HG03521 (cell line): ENCODE measurements around the gene GAS1.
A peak's percentile ranks its signal among the peaks of the same experiment; 100 is the strongest.

Experiments
- ATAC-seq: cut with Tn5 transposase; IDR thresholded peaks from one replicate; pipeline ENCODE4 v1.9.1; 2021; ENCODE audit warnings: mild to moderate bottlenecking, moderate library complexity; ENCODE audit not compliant: unreplicated experiment

The GAS1 gene

DNA sequence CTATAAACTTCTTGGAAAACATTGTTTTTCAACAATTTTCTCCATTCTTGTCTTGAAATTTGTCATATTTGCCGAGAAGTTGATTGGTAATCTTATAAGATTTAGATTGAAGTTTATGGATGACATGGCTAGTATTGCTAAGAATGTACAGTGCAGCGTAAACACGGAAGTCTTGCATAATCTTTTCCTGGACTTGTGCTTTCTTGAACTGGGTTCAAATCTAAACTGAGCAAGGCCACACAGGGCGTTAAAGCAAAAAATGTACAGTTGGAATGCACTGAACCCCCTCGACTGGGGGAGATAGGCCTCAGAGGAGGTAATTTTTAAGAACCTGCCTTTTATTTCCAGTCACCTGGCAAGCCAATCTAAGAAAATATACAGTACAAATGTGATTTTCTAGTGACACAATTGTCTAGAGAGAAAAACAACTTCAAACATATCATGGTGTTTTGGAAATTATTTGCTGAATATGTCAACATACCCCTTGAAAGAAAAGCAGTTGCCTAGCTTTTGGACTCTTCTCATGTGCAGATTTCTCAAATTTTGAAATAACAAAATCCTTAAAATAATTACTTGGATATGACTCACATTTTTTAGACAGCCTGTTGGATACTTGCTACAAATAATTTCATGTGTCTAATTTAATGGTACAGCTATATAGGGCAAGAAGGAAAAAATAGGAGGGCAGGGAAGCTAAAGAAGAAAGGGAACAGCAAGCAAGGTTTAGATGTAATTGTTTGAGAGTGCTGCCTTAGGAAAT lies 18.5 kb upstream of the GAS1 start:
- no peak for ATAC-seq

DNA sequence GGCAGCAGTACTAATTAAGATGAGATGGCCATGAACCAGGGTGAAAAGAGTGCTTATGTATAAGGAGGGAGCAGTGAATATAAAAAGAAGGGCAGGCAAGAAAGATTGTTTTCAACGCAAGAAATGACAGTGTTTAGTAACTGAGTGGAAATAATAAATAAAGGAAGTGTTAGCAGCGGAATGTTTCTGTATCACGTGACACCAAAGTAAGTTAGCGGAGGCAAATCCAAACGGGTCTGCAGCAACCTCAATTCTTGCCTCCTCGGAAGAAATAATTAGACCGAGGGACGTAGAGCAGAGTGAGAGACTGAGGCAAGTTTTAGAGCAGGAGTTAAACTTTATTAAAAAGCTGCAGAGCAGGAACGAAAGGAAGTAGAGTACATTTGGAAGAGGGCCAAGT lies 15.4 kb upstream of the GAS1 start:
- no peak for ATAC-seq

DNA sequence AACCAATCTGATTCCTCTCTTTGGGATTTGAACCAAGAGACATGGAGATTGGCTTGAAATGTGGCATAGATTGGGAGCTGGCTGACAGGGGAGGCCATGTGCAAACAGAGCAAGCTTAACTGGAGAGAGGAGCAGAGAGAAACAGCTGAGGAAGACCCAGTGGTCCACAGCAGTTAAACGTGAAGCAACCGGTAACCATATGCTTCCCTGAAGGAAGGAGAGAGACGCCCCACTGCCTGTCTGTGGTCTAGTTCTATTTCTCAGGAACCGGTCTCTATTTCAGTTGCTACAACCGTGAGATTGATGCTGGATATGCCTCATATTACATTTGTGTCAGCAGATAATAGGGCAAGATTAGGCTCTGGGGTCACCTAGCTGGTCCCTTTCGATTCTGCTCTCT lies 13.6 kb upstream of the GAS1 start:
- no peak for ATAC-seq

DNA sequence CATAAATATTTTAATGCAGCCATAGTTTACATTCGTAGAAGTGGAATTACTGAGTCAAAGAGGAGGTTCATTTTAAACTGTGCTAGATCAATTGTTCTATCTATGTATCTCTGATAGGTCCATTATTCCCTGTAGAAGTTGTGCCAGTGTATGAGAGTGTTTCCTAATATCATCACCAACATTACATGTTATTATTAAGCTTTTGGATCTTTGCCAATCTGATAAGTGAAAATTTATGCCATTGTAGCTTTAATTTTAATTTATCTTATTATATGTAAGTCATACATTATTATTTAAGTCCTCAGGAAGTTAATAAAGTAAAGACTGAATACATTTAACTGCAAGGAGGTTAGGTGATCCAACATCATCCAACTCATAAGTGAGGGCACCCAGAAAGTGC lies 10.9 kb upstream of the GAS1 start:
- ATAC-seq: no peak

DNA sequence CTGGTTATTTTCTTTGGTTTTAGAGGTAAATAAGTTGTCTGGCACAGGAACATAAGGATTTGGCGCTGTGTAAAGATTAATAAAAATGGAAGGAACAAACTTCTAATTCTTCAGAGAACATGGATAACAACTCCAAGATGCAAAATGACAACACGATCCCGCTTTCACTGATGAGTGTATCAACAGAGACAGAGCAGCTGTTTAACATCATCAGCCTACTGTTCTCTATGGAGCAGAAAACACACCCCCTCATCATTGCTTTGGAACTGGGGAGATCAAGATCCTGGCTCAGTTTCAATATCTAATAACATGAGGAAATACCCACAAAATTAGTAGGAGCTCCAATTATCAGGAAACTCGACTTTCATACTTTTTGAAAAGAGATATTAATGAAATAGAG lies 8.3 kb upstream of the GAS1 start:
- ATAC-seq: no peak

DNA sequence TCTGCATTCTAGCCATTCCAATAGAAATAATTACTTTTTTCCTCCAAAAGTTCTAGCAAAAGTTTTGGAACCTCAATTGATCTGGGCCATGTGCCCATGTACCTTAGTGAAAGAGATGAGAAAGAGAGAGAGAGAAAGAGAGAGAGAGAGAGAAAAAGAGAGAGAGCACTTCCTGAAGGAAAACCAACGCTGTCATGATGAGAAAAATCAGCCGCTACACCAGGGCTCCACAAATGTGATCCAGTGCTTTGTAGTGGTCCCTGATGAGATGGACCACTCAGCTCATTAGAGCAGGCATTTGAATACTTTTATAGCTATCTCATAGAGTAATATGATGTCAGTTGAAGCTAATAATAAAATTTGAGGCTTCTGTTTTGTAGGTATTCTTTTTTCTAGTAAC lies 7.7 kb upstream of the GAS1 start:
- ATAC-seq: no peak

DNA sequence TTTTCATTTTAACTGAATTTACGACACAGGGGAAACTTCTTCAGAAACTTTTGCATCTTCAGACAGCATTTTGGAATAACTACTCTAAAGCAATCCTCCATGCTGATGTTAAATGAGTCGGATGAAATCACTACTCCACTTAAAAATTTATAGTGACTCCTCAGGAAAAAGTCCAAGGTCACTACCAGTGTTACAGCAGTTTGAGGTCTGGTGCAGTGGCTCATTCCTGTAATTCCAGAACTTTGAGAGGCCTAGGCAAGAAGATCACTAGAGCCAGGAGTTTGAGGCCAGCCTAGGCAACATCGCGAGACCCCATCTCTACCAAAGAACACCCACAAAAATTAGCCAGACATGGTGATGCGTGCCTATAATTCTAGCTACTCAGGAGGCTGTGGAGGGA lies 5.9 kb upstream of the GAS1 start:
- ATAC-seq: no peak

DNA sequence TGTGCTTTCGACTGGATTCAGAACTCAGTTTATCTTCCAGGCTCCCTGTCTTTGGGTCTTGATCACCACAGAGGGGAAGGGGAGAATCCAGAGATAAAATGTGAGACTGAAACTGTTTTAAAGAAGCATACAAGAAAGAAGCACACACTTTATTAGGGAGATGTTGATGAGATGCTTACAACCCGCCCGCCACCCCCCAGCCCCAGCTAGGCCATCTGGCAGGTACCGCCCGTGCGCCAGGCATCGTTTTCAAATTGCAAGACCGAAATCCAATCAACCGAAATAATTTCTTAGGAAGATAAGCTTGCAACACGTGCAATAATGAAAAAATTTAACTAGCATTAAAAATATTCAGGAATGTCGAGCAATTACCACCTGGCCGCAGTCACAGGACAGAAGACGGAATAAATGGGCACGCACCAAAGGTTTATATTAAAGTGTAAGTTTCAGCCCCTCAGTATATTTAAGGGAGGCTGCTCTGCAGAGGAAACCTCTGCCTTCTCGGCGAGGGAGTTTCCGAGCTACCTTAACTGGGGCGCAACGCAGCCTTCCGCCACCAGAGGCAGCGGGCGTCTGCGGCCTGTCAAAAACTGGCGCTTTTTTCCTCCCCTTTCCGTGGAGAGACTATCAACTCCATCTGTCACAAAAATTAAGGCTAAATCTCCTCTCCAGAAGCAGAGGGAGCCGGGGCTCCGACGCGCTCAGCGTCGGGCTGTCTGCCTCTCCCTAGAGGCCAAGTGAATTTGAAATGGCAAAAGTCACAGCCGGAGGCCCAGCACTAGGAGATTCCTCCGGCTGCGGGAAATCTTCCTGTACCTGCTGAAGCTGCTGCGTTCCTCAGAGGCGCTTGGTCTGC lies 996 bp upstream of the GAS1 start:
- ATAC-seq: peak; percentile 64

DNA sequence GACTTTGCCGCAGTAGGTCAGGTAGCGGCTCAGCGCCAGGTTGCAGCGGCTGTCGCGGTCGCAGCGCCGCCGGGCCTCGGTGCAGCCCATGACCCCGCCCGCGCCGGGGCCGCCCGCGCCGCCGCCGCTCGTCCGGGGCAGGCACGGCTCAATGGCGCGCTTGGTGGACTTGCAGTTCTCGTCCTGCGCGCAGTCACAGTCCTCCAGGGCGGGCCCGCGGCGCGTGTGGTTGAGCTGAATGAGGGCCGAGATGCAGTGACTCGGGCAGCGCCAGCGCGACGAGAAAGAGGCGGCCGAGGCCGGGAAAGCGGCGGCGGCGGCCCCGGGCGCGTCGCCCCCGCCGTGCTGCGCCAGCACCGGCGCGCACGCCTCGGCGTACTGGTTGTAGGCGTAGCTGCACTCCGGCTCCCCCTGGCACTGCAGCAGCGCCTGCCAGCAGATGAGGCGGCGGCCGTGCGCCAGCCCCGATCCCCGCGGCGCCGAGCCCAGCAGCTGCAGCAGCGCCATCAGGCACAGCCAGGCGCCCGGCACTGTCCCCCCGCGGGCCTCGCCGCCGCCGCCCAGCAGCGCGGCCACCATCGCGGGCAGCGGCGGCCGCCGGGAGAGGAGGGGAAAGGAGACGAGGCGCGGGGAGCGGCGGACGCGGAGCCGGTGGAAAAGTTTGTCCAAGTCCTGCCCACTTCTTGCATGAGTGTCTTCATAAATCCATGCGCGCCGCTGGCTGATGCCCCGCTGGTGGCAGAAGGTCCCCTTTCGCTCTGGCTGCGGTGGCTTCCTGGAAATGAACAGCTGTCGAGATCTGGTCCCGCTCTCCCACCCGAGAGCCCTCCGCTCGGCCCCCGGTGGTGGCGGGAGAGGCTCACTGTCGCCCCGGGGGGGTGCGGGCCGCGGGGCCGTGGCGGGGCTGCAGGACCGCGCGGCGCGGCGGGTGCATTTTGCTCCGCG lies 833 bp downstream of the GAS1 start:
- ATAC-seq: peak; percentile 57

DNA sequence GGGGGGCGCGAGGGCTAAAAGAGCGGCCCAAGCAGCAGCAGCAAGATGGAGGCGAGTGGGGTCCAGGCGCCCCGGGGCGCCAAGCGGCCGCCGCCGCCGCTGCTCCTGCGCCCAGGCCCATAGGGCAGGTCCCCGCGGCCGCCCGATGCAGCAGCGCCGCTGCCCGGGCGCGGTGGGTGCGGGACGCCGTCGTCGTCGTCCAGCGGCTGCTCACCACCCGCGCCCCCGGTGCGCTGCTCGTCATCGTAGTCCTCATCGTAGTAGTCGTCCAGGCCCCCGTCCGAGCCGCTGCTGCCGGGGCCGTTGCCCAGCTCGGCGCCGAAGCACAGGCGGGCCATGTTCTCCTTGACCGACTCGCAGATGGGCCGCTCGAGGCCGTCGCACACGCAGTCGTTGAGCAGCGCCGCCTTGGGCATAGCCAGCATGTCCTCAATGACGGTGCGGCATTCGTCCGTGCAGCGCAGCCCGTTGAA lies 1.5 kb downstream of the GAS1 start:
- no peak for ATAC-seq

DNA sequence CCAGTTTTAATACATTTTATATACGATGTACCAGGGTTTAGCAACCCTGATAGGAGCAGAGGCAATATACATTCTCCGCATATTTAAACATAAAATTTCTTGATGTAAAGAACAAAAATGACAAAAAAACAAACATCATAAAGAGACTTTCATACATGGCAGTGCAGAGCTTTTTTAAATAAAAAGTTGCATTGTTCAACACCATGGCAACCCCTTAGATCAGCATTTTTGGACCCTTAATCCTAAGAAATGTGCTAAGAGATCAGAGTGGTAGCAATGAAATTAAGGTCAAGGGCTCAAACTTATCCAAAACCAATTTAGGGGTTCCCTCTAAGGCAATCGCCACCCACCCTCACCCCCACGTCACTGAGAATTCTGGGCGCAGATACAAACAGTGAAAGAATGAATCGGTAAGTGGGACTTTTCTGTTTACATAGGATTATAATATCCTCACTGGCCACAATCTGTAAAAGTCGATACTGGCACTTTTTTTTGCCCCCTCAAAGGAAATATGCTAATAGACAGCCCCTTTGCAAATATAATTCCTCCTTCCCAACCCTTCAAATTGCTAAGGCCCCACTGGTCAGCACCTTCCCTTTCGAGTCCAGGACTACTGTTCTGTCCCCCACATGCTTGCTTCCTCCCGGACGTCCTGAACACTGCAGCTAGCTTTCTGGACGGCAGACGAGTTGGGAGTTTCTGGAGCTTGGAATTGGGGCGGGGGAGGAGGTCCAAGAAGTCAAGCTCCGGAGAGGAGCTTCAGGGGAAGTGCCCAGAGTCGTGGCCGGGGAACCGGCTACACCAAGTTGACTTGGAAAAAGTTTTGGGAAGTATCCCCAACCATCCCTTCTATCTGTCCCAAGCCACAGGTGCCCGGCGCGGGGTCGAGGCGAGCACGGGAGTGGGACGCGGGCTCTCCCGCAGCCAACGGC lies 2.2 kb downstream of the GAS1 start:
- no peak for ATAC-seq

DNA sequence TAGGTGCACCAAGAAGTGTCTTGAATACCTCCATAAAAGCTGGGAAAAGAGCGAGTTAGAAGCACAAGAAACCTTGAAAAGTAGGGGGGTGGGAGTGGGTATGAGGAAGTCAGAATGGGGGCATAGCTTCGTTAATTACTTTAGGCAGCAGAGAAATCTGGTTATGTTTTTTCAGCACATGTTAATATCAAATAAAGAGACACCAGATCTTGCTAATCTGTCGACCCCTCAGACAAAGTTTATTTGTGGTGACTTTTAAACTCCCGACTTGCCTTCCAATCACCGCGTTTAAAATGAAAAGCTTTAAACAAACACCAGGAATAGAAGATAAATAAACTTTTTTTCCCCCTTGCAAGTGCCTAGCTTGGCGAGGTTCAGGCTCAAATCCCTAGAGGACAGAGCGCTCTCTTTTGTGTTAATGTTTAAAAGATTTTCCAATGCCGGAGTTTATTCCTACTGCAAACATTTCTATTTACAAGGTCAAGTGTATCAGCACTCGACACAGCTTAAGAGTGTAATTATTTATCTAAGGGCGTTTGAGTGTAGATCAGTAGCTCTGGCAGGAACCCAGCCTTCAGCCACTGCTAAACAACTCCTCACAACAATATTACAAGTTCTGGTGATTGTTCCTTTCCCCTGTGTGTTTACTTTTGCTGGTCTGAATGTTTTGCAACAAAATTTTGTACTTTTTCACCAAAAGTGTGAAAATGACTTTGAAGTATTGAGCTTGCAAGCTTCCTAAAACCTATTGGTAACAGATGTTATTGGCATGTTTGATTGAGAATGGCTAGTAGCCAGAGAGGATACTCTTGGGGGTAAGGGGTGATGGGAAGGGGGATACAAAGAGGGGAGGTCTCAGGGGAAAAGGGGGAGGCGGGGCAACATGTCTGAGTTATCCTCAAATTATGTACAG lies 3.8 kb downstream of the GAS1 start:
- no peak for ATAC-seq

DNA sequence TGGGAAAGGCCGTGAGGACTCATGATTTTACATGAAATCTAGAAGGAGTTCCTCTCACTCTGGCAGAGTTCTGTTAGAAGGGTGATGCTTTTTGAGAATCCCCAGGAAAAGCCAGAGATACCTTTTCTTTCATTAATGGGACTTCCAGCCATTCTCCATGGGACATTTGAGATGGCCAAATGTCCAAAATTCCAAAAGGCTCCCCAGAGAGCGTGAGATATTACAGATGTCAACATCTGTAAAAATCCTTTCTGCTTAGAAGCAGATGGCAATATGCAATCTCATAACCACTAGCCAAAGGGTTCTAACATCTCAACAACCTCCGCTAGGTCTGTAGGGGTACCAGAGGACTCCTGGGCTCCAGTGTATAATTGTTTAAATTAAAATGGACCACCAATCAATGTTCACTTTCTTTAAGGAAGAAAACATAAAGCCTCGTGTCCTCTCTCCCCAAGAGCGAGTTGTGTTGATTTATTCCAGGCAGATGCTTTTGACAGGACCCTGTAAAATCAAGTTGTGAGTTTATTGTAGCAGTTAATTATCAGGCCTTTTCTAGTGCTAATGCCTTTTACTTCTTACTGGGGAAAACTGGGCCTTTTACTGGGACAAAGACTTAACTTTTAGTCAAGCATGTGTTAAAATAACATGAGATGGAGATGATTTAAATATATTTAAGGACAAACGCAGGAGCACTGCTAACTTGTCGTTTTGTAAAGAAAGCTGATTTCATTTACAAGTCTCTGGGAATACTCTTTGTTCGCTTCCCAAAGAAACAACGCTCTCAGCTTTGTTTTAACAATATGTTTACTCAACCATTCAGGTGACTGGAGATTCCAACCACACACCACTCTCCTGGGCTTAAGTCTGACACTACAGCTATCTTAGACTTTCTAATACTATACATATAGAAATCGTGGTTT lies 4.8 kb downstream of the GAS1 start:
- no peak for ATAC-seq

DNA sequence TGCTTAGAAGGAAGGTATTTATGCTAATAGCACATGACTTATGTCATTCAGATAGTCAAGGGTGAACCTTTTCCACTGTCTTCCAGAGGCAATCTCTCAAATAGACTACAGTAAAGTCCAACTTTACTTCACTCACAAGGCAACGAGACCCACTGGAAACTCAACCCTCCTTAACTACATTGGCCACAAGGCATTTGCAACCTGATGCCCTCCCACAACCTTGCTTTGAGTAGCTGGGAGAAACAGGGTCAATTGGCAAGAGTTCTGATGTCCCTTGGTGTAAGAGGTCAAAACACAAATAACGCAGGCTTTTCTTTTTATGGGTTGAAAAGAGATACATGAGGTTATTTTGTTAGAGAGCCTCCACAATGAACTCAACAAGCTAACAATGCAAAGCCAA lies 6.1 kb downstream of the GAS1 start:
- ATAC-seq: no peak

DNA sequence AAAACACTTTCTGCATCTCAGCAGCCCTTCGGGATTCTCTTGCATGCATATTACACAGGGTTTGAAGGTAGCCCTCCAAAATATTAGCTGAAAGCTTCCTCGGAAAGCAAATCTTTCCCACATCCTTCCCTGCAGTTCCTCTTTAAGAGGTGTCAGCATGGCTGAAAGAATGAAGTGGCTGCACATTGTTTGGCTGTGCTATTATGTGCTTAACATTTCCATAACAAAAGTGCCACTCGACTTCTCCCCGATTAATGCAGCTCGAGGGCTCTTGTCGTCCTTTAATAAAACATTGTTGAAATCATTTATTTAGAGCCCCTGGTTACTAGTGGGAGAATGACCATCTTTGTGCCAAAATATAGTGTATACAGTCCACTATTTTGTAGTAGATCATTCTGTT lies 6.5 kb downstream of the GAS1 start:
- ATAC-seq: no peak

DNA sequence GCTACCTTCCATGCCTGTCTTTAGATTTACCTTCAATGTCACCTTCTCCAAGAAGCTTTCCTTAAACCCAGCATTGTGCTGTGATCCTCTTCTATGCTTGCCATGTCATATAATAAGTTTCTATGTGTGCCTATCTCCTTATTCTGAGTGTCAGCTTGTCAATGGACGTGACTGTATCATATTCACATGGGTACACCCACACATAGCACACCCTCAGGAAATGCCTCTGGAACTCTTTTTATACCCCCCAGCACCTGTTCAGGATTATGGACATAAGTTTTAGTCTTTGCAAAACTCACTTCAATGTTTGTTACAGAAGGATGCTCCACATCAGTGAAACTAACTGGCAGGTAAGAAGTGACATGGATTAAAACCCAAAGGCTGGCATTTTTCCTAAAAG lies 7.4 kb downstream of the GAS1 start:
- no peak for ATAC-seq

DNA sequence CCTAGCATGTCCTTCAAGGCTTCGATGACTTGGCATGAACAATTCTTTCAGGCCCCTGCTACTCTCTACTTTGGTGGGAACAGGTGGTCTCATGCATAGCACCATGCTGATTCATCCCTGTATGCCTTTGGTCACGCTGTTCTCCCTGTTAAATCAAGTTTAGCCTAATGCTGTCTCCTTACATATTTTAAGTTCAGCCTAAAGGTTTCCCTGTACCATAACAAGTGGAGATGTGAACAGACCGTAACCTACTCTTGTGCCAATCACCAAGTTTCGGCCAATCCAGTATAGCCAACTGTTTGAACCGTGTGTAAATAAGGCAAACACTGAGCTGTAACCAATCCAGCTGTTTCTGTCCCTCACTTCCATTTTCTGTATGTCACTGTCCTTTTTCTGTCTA lies 8.0 kb downstream of the GAS1 start:
- no peak for ATAC-seq

DNA sequence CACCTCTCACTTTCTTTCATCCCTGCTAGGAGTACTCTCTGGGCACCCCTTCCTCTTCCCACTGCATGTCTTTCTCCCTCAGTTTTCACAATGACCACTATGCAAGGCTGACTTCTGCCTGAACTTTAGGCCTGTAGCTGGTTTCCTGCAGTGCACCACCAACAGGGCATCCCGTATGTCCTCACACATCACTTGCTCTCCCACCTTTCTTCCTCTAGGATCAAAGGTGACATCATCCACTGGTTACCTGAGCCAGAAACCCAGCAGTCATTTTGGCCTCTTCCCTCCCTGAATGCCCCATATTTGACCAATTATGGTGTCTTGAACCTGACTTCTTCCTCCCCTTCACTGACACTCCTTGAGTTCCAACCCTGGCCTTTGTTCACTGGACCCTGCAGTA lies 8.5 kb downstream of the GAS1 start:
- ATAC-seq: no peak
